Caco-2 (cell line): ENCODE measurements around the gene PIK3R2. TPM values are rescaled to one million over a fixed set of nuclear protein-coding genes. Genes with fewer than 3 reads are reported as not detected.

Experiments
- BruUV-seq: library from RNA; stranded (reverse); fragments of 400-500 nt; replicated peaks from 2 replicates; lab custom pipeline; 2021; lab: Mats Ljungman, UMichigan
- CTCF ChIA-PET: fragments of 300-600 bp; sonication (Branson Sonifier 250); formaldehyde crosslinking; loops from one replicate; lab custom pipeline; 2022; ENCODE audit warnings: antibody characterized with exemption; lab: Charles Lee
- POLR2A ChIA-PET: fragments of 300-600 bp; sonication (Branson Sonifier 250); formaldehyde crosslinking; loops from one replicate; lab custom pipeline; 2022; ENCODE audit warnings: antibody characterized with exemption; lab: Charles Lee
- DNase-seq, 2 experiments: peaks; one replicate each; pipeline versions ENCODE4 v3.0.0 to v3.0.0-alpha.2; 2020 to 2022
- H3K27me3 ChIP-seq: replicated peaks from 2 replicates; pipeline ENCODE4 v1.6.0; 2011; ENCODE audit warnings: low read length; ENCODE audit not compliant: control insufficient read depth, insufficient read depth
- H3K36me3 ChIP-seq: 2 replicates; pipeline ENCODE4 v1.5.1; 2011; ENCODE audit warnings: low read length; ENCODE audit not compliant: control insufficient read depth, insufficient read depth
- H3K4me1 ChIP-seq: fragments of 250-450 bp; sonication (Bioruptor Pico); 2 replicates; pipeline ENCODE4 v1.5.1; 2020; ENCODE audit warnings: mild to moderate bottlenecking
- H3K4me3 ChIP-seq: 2 replicates; pipeline ENCODE4 v1.5.1; 2011; ENCODE audit warnings: low read depth, mild to moderate bottlenecking, control low read depth, low read length
- H3K9me3 ChIP-seq: fragments of 250-450 bp; sonication (Bioruptor Pico); 2 replicates; pipeline ENCODE4 v1.5.1; 2020; ENCODE audit warnings: mild to moderate bottlenecking, moderate library complexity
- H3K27ac Mint-ChIP-seq: one replicate; pipeline ENCODE4 v1.8.0; 2022; ENCODE audit warnings: mixed read lengths; ENCODE audit not compliant: unreplicated experiment
- H3K27me3 Mint-ChIP-seq: one replicate; pipeline ENCODE4 v1.8.0; 2022; ENCODE audit warnings: mixed read lengths; ENCODE audit not compliant: insufficient read depth, unreplicated experiment
- H3K36me3 Mint-ChIP-seq: one replicate; pipeline ENCODE4 v1.8.0; 2022; ENCODE audit warnings: mild to moderate bottlenecking, mixed read lengths; ENCODE audit not compliant: insufficient read depth, unreplicated experiment
- H3K4me1 Mint-ChIP-seq: one replicate; pipeline ENCODE4 v1.8.0; 2022; ENCODE audit warnings: low read depth, mixed read lengths; ENCODE audit not compliant: unreplicated experiment
- H3K4me3 Mint-ChIP-seq: one replicate; pipeline ENCODE4 v1.8.0; 2022; ENCODE audit warnings: mild to moderate bottlenecking, moderate library complexity, mixed read lengths; ENCODE audit not compliant: unreplicated experiment
- H3K9me3 Mint-ChIP-seq: one replicate; pipeline ENCODE4 v1.8.0; 2022; ENCODE audit warnings: mixed read lengths; ENCODE audit not compliant: unreplicated experiment
- intact Hi-C: fragments of 100-400 bp; cut with micrococcal nuclease; formaldehyde crosslinking; loops from one replicate; pipeline ENCODE4 v1.10.0; 2022; ENCODE audit not compliant: unreplicated experiment
- total RNA-seq: library from RNA; stranded (reverse); gene quantifications from 2 replicates; pipeline ENCODE4 v1.2.3, GENCODE V29; 2022
- TF ChIP-seq, protein P1 (sequence below), 2 experiments: fragments of 200-600 bp in 1 of 2; IDR thresholded peaks; 1 replicate in 1 of 2; 2 replicates in 1 of 2; pipeline versions ENCODE4 v1.5.1 to v1.8.0; 2011 to 2022; ENCODE audit warnings: antibody characterized with exemption in 1 of 2, control low read depth in 1 of 2, inconsistent platforms in 1 of 2, low read depth in 1 of 2, low read length in 1 of 2, mild to moderate bottlenecking in 1 of 2, moderate library complexity in 1 of 2; ENCODE audit not compliant: insufficient read depth in 1 of 2, severe bottlenecking in 1 of 2, unreplicated experiment in 1 of 2

Gene PIK3R2
- total RNA-seq, 1 experiment from 2014 or later = 34.3 TPM

DNA sequence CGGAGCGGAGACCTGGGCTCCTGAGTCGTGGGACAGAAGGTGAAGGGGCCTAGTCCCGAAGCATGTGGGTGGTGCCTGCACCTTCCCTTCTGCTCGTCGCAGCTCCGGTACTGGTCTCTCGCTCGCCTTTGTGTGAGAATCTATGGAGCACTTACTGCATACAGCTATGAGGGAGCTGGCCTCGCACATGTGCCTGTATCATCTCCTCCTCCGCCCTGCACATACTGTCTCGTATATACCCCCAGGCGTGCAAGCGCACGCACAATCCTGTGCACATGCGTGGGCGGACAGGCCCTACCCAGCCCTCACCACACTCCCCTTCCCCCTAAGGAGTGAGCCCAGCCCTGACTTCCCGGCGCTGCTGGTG, 8.7 kb downstream of the PIK3R2 start:
- no peak for DNase-seq
- Mint-ChIP-seq H3K4me3 (no peak overlapping the region), H3K9me3 (no peaks in the 10 kb centered on the region), H3K27me3 (no peaks in the 10 kb centered on the region), H3K27ac (no peak overlapping the region), H3K4me1 (no peaks in the 10 kb centered on the region), H3K36me3 (peaks cover 51% of the 10 kb centered on the region)
- Histone ChIP-seq H3K36me3 (peaks cover 2% of the 10 kb centered on the region), H3K27me3 (no peaks in the 10 kb centered on the region), H3K9me3 (no peaks in the 10 kb centered on the region), H3K4me1 (no peaks in the 10 kb centered on the region), H3K4me3 (no peak overlapping the region)
- ChIA-PET POLR2A (no interaction called here), CTCF (no interaction called here)
- BruUV-seq = no TSS peak
- TF ChIP-seq, protein P1, sequence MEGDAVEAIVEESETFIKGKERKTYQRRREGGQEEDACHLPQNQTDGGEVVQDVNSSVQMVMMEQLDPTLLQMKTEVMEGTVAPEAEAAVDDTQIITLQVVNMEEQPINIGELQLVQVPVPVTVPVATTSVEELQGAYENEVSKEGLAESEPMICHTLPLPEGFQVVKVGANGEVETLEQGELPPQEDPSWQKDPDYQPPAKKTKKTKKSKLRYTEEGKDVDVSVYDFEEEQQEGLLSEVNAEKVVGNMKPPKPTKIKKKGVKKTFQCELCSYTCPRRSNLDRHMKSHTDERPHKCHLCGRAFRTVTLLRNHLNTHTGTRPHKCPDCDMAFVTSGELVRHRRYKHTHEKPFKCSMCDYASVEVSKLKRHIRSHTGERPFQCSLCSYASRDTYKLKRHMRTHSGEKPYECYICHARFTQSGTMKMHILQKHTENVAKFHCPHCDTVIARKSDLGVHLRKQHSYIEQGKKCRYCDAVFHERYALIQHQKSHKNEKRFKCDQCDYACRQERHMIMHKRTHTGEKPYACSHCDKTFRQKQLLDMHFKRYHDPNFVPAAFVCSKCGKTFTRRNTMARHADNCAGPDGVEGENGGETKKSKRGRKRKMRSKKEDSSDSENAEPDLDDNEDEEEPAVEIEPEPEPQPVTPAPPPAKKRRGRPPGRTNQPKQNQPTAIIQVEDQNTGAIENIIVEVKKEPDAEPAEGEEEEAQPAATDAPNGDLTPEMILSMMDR (IDR thresholded peaks at IDR 0.05; ENCODE audit: insufficient read depth in 1 of 2, low read depth in 1 of 2, low read length in 1 of 2, severe bottlenecking in 1 of 2, unreplicated experiment in 1 of 2) = no peak
- intact Hi-C loops = no loop called here

GRCh38 chr19:18164072-18164471, 11.1 kb downstream of the PIK3R2 start:
- intact Hi-C loops = no loop called here
- Mint-ChIP-seq H3K36me3 (peaks cover 64% of the 10 kb centered on the region), H3K27me3 (no peaks in the 10 kb centered on the region), H3K4me1 (no peaks in the 10 kb centered on the region), H3K27ac (no peak overlapping the region), H3K9me3 (no peaks in the 10 kb centered on the region), H3K4me3 (no peak overlapping the region)
- ChIA-PET POLR2A (no interaction called here), CTCF (no interaction called here)
- H3K4me1 ChIP-seq = no peaks in the 10 kb centered on the region
- TF ChIP-seq, protein P1 (IDR thresholded peaks at IDR 0.05; ENCODE audit: insufficient read depth in 1 of 2, low read depth in 1 of 2, low read length in 1 of 2, severe bottlenecking in 1 of 2, unreplicated experiment in 1 of 2) = no peak
- H3K36me3 ChIP-seq = peaks cover 2% of the 10 kb centered on the region
- H3K27me3 ChIP-seq = no peaks in the 10 kb centered on the region
- no TSS peak for BruUV-seq
- DNase-seq = no peak
- H3K4me3 ChIP-seq = no peak overlapping the region
- H3K9me3 ChIP-seq = no peaks in the 10 kb centered on the region

GRCh38 chr19:18165794-18166544, 13.0 kb downstream of the PIK3R2 start:
- H3K4me3 ChIP-seq = no peak overlapping the region
- H3K9me3 ChIP-seq = no peaks in the 10 kb centered on the region
- no peaks in the 10 kb centered on the region for H3K4me1 ChIP-seq
- intact Hi-C loops = no loop called here
- Mint-ChIP-seq H3K4me1 (no peaks in the 10 kb centered on the region), H3K36me3 (peaks cover 60% of the 10 kb centered on the region), H3K27me3 (no peaks in the 10 kb centered on the region), H3K4me3 (no peak overlapping the region), H3K9me3 (no peaks in the 10 kb centered on the region), H3K27ac (no peak overlapping the region)
- H3K27me3 ChIP-seq = no peaks in the 10 kb centered on the region
- DNase-seq = no peak
- BruUV-seq = no TSS peak
- CTCF ChIA-PET = interaction anchor here (0.6 to 1.2 kb wide), 3 partner anchors 53 to 148 kb away, joined by 3 to 7 read pairs (median 4); no protein-coding TSS in a partner anchor
- TF ChIP-seq, protein P1 (IDR thresholded peaks at IDR 0.05; ENCODE audit: insufficient read depth in 1 of 2, low read depth in 1 of 2, low read length in 1 of 2, severe bottlenecking in 1 of 2, unreplicated experiment in 1 of 2) = no peak
- POLR2A ChIA-PET = no interaction called here
- peaks cover 3% of the 10 kb centered on the region for H3K36me3 ChIP-seq
